ENCODE measurements around the gene AP1M1.
A peak's percentile ranks its signal among the peaks of the same experiment; 100 is the strongest.
"Not testable (repeated sequence)": the region's sequence is repeated elsewhere in the genome, so short reads cannot be mapped to it uniquely, and the experiment has no call there.

Gene AP1M1

DNA sequence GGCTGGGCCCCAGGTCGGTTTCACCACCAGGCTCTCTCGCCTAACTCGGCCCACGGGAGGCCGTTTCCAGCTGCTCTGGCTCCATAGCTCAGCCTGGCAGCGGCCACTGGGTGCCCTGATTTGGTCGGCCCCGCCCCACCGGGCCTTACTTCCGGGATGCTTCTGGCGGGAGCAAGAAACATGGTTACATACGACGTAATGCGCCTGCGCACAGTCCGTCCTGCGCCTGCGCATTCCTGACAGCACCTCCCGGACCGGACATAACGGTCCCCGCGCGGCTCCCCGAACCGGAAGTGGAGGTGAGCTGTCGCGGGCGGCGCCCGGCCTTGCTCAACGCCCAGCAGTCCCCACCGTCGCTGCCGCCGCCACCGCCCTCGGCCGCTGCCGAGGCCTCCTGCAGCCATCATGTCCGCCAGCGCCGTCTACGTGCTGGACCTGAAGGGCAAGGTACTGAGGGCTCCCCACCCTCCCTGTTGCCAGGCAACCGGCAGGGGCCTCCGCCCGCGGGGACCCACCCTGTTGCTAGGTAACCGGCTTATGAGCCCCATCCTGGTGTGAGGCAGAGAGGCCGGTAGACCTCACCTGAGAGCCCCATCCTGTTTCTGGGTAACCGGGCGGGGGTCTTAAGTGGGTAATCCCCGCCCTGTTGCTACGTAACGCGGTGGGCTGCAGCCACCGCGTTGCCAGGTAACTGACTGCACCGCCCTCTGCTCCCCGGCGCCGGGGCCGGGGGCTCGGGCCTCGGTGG lies at the start of gene AP1M1:
Gene AP1M1, plus strand, starts transcription at position 290 of the 748 bp plus-strand sequence. Its CDS starts 116 bp downstream, at position 406.
- peak; percentile 99 to 100 for DNase-seq

GRCh38 chr19:16148443-16149229 lies 49.1 kb upstream of the AP1M1 start:
- no peak for DNase-seq

- DNase-seq, result no peak
Measured at GRCh38 chr19:16153582-16154336, 44.0 kb upstream of the AP1M1 start.

DNA sequence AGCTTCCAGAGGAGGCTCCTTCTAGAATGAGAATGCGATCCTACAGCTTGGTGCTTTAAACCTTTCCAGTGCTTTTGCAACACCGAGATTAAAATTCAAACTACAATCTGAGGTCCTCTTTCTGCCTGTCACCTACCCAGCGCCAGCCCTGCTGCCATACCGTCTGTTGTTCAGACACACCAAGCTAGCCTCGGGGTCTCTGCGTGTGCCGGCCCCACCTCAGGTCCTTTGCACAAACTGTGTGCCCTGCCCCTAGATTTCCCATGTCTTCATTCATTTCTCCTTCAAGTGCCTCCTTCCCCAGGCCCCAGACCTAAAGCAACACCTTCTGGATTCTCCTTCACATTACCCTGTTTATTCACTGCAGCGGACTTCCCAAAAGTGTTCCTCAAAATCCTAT lies 43.2 kb upstream of the AP1M1 start:
- no peak for DNase-seq

GRCh38 chr19:16155128-16155527 lies 42.6 kb upstream of the AP1M1 start:
- no peak for DNase-seq

GRCh38 chr19:16156904-16157303 lies 40.8 kb upstream of the AP1M1 start:
- no peak for DNase-seq

- DNase-seq, result no peak
Measured at GRCh38 chr19:16157601-16158000, 40.1 kb upstream of the AP1M1 start.

DNA sequence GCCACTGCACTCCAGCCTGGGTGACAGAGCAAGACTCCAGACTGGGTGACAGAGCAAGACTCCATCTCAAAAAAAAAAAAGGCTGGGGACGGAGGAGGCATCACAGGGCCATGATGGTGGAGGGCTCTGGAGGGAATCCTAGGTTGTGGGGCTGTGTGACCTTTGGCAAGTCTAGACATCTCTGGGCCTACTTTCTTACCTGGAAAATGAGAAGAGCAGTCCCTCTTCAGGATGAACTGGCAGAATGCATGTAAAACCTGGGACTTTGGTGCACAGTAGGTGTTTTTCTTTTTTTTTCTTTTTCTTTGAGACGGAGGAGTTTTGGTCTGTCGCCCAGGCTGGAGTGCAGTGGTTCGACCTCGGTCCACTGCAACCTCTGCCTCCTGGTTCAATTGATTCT lies 38.1 kb upstream of the AP1M1 start:
- DNase-seq, result no peak

- DNase-seq, result no peak
Measured at GRCh38 chr19:16160445-16160942, 37.2 kb upstream of the AP1M1 start.

GRCh38 chr19:16160943-16161560 lies 36.7 kb upstream of the AP1M1 start:
- DNase-seq, result no peak

DNA sequence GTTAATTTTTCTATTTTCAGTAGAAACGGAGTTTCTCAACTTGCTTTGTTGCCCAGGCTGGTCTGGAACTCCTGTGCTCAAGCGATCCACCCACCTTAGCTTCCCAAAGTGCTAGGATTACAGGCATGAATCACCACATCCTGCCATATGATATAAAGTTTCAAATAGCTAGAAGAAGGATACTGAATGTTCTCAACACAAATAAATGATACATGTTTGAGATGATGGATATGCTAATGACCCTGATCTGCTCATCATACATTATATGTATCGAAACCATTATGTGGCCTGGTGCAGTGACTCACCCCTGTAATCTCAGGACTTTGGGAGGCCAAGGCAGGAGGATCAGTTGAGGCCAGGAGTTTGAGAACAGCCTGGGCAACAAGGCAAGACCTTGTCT lies 35.9 kb upstream of the AP1M1 start:
- no peak for DNase-seq

DNA sequence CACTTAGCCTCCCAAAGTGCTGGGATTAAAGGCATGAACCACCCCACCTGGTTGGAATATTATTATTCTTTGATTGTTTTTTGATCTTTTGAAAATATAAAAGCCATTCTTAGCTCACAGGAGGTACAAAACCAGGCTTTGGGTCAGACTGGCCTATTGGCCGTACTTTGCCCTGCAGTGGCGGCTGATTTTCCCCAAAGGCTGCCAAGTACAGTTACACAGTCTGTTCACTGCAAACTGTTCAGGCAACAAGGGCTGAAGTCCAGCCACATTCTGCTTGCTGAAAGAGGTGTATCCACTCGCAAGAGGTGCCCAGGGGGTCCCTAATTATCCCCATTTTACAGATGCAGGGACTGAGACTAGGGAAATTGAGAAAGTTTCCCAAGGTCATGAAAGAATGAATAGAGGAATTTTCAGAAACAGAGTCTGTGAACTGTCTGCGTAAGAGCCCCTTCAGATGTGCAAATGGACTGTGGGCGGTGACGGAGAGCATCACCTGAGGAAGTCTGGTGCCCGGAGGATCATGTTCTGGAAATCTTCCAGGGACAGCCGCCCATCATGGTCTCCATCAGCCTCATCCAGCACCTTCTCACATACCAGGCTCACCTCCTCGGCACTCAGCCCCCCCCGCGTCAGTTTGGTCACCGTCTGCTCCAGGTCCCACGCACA lies 33.4 kb upstream of the AP1M1 start:
- DNase-seq, result no peak

DNA sequence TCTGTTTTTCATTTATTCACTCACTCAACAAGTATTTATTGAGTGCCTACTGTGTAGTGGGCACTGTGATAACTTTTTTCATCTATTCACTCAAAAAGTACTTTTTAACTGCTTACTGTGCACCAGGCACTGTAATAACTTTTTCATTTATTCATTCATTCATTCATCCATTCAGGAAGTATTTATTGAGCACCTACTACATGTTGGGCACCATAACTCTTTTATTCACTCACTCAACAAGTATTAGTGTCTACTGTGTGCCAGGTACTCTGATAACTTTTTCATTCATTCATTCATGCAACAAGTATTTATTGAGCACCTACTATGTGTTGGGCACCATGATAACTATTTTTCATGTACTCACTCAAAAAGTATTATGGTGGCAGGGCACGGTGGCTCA lies 31.3 kb upstream of the AP1M1 start:
- DNase-seq, result no peak

- DNase-seq, result no peak
Measured at GRCh38 chr19:16167055-16167454, 30.7 kb upstream of the AP1M1 start.

DNA sequence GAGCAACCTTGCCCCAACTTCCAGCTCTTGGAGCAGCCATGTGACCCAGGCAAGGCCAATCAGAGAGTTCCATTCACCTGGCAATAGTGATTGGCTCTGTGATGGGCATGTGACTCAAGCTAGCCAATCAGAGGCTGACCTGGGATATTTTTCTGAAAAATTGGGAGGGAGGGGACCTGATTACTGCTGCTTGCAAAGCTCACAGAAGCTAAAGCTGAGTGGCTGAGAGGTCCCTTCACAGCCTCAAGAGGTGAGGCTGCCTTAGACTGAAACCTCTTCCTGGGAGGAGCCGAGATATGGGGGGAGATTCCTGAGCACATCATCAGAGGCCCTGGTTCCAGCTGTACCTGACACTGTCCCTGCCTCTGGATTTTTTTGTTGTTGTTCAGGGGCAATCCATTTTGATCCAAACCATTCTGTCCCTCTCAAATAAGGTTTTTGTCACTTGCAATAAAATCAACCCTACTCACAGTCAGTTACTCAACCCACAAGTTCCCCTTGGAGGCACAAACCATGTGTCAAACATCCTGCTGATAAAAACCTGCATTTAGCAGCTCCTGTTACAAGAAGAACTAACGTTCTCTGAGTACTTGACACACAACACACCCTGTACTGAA lies 29.1 kb upstream of the AP1M1 start:
- no peak for DNase-seq

DNA sequence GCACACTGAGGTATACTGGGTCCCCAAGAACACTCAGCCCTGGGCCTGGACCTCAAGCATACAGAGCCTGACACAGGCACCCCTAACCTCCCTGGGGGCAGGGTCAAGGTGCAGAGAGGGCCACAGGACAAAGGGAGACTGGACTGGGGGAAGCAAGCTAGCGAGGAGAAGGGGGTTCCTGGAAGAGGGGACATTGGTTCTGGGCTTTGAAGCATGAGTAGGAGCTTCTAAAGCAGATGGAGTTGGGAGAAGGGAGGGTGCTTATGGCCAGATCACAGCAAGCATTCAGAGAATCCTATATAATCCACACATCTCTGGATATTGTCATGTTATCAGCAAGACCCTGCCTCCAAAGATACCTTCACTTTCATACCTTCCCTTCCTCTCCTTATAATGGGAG lies 27.6 kb upstream of the AP1M1 start:
- DNase-seq, result no peak

DNA sequence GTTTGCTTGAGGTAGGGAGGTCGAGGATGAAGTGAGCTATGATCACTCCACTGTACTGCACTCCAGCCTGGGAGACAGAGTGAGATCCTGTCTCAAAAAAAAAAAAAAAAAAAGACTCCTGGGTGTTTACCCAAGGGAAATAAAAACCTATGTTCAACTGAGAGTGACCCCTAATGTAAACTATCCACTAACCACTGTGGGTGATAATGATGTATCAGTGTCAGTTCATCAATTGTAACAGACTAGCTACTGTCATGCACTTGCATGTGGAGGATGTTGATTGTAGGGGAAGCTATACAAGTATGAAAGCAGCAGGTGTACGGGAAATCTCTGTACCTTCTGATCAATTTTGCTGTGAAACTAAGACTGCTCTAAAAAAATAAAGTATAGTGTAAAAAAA lies 21.8 kb upstream of the AP1M1 start:
- no peak for DNase-seq

GRCh38 chr19:16178866-16179265 lies 18.8 kb upstream of the AP1M1 start:
- DNase-seq, result not testable (repeated sequence)

DNA sequence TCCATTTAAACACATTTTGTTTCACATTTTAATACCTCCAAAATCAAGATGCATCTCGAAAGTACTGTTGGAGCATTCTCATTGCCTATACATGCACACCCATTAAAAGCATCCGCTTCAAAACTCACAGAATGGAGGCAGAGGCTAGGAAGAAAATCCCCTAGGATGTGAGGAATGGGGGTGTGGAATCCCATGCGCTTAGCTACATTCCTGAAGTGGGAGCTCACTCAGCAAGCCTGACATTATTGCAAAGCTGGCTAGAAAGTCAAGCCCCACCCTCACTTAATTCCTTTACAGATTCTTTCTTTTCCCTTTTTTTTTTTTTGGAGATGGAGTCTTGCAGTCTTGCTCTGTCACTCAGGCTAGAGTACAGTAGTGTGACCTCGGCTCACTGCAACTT lies 17.1 kb upstream of the AP1M1 start:
- no peak for DNase-seq

GRCh38 chr19:16184665-16185122 lies 13.0 kb upstream of the AP1M1 start:
- DNase-seq, result no peak

DNA sequence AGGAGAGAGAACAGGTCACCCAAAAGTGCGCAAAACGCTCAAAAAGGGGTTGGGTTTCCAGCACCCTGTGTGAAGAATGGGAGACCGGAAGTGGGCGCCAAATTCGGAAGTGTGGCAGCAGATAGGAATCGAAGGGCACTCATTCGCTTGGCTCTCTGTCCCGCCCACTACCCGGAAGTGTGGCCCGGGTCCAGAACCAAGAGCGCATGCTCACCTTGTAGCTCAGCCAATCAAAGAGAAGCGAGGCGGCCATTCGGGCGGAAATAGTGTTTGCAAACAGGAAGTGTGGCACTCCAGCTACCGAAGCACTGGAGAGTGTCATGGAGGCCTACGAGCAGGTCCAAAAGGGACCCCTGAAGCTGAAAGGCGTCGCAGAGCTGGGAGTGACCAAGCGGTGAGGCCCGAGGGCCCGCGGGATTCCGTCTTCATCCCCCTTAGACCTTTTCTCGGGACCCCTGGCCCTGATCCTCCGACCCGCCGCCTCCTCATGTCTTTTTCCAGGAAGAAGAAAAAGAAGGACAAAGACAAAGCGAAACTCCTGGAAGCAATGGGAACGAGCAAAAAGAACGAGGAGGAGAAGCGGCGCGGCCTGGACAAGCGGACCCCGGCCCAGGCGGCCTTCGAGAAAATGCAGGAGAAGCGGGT lies 12.5 kb upstream of the AP1M1 start, which contains the start of gene FAM32A:
Gene FAM32A, plus strand, starts transcription at position 288 of the 645 bp plus-strand sequence. Its CDS starts 33 bp downstream, at position 321.
- peak; percentile 100 for DNase-seq
